NT2/D1 (cell line): Measurements from ENCODE around the gene NOP53.

ENCODE experiments used
- SUZ12 ChIP-seq: IDR thresholded peaks from 2 replicates; pipeline ENCODE4 v1.6.1; 2011; ENCODE audit not compliant: insufficient read length, insufficient read depth; ENCODE audit errors: extremely low read depth
- ZNF274 ChIP-seq: IDR thresholded peaks from 2 replicates; pipeline ENCODE4 v1.6.1; 2011; ENCODE audit warnings: mild to moderate bottlenecking, low read depth, low read length

DNA sequence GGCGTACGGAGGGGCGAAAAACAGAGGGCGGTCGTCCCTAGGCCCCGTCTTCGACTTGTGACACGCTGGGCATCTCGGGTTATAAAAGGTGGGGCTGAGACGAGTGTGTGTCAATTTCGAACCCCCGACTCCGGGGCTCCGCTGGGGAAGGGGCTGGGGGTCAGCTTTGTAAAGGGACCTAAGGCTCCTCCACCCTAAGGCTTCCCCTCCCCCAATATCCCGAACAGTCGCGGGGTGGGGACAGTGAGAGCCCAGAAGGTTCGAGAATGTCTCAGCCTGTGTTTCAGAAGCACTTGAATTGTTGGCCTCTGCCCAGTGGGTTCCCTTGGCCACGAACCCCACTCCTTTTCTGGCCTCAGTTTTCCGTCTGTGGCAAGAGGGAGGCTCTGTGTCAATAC, 33.6 kb downstream of the NOP53 start:
- TF ChIP-seq ZNF274 (no peak), SUZ12 (no peak)
